Measurements from ENCODE around the gene KIFC3. TPM values are rescaled to one million over a fixed set of nuclear protein-coding genes. Genes with fewer than 3 reads are reported as not detected.
A peak's percentile ranks its signal among the peaks of the same experiment; 100 is the strongest.

KIFC3 gene
- total RNA-seq, 1 donor from 2014 or later = 36.8 TPM

DNA sequence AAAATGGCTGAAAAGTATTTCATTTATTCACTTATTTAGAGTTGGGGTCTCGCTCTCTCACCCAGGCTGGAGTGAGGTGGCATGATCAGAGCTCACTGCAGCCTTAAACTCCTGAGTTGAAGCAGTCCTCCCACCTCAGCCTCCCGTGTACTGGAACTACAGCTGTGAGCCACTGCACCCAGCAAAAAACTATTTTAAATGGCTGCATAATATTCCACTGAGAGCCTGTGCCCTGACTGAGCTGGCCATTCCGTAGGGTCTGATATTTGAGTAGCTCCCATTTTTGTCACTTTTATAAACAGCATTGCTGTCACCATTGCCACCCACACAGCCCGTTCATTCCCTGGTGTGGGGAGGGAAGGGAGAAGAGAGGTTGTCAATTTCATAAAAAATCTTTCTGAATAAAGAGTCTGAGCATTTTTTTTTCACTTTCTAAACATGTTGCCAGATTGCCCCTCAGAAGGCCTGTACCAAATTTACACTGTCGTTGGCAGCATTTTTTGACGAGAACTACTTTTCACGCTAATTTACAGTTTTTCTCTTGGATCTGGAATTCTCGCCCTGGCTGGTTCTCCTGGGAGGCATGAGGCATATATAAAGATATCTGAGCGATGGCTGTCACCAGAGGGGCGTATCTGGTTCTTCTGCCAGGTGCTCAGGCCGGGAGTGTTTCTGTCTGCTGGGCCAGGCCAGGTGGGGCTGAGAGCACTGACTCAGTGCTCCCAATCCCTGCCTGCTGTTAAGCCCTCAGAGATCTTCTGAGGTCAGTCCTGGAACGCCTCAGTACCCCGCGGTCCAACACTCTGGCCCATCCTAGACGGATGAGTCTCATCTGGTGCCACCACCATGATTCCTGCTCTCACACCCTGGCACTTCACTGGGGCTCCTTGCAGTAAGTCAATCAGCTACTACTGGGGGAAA lies 7.2 kb upstream of the KIFC3 start:
- Histone ChIP-seq H3K9me3 (no peaks in the 10 kb centered on the region), H3K4me1 (peaks cover 31% of the 10 kb centered on the region), H3K36me3 (no peaks in the 10 kb centered on the region), H3K27me3 (no peaks in the 10 kb centered on the region), H3K4me3 (no peak overlapping the region), H3K27ac (peak overlapping the region; percentile 68)
- no peak for DNase-seq (ENCODE audit: extremely low spot score in 2 of 2)
- intact Hi-C loops (cut with DNase I) = no loop called here
- TF ChIP-seq, protein P1, sequence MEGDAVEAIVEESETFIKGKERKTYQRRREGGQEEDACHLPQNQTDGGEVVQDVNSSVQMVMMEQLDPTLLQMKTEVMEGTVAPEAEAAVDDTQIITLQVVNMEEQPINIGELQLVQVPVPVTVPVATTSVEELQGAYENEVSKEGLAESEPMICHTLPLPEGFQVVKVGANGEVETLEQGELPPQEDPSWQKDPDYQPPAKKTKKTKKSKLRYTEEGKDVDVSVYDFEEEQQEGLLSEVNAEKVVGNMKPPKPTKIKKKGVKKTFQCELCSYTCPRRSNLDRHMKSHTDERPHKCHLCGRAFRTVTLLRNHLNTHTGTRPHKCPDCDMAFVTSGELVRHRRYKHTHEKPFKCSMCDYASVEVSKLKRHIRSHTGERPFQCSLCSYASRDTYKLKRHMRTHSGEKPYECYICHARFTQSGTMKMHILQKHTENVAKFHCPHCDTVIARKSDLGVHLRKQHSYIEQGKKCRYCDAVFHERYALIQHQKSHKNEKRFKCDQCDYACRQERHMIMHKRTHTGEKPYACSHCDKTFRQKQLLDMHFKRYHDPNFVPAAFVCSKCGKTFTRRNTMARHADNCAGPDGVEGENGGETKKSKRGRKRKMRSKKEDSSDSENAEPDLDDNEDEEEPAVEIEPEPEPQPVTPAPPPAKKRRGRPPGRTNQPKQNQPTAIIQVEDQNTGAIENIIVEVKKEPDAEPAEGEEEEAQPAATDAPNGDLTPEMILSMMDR (IDR thresholded peaks at IDR 0.05) = no peak
- TF ChIP-seq POLR2AphosphoS5 (IDR thresholded peaks at IDR 0.05; ENCODE audit: insufficient read depth in 1 of 2, low read depth in 1 of 2) = no peak
- TF ChIP-seq POLR2A (IDR thresholded peaks at IDR 0.05) = no peak

DNA sequence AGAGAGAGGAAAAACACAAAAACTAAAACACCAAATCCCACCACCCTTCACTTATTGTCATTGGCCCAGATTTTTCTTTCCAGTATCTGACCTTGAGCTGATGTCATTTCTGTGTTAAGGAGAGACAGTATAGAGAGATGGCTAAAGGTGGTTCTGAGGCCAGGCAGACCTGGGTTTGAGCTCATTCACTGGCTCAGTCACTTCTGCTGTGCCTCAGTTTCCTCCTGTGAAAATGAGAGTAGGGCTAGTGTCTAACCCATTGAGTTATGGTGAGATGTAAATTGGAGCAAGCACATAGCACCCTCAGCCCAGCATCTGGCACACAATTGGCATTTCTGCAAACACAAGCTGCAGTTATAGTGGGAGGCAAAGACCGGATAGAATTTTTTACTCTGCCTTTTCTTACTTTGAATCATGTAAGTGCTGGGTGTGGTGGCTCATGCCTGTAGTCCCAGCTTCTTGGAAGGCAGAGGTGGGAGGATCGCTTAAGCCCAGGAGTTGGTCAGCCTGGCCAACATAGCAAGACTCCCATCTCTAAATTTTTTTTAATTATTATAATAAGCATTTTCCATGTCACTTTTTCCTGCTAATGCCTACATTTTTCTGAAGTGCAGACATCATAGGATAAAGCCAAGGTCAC lies 6.4 kb upstream of the KIFC3 start:
- no peaks in the 10 kb centered on the region for H3K36me3 ChIP-seq
- H3K4me1 ChIP-seq = peaks cover 38% of the 10 kb centered on the region
- DNase-seq (ENCODE audit: extremely low spot score in 2 of 2) = no peak
- peak overlapping the region; percentile 55 for H3K27ac ChIP-seq
- no peak for TF ChIP-seq POLR2AphosphoS5 (IDR thresholded peaks at IDR 0.05; ENCODE audit: insufficient read depth in 1 of 2, low read depth in 1 of 2)
- no peak for TF ChIP-seq POLR2A (IDR thresholded peaks at IDR 0.05)
- TF ChIP-seq, protein P1 (IDR thresholded peaks at IDR 0.05) = no peak
- H3K4me3 ChIP-seq = peak overlapping the region in 1 of 2 donors; percentile 14
- no peaks in the 10 kb centered on the region for H3K9me3 ChIP-seq
- H3K27me3 ChIP-seq = no peaks in the 10 kb centered on the region
- intact Hi-C loops (cut with DNase I) = no loop called here

DNA sequence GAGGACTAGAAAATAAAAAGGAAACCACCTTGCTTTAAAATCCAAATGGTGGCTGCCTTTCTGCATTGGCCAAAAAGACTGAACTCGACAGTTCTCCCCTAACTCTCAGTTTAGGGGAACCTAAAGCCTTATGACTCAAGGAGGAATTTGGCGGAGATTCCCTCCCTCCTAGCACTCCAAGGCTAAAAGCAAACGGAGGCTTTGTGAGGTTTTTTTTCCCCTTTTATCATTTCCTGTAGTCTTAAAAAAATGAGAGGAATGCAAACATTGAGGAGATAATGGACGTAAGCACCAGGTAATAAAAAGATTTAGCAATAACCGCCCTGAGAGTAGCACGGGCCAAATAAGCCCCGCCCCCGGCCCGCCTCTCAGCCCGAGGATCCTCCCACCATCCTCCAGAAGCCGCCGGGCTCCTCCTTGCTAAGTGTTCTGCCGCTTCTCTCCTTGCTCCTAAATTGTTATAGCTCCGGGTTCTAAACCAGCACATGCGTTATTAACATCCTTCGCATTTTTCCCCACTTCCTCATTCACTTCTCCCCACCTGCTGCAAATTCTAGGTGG lies 5.8 kb upstream of the KIFC3 start:
- Histone ChIP-seq H3K27me3 (no peaks in the 10 kb centered on the region), H3K4me1 (peaks cover 44% of the 10 kb centered on the region), H3K27ac (peak overlapping the region; percentile 55), H3K36me3 (no peaks in the 10 kb centered on the region), H3K9me3 (no peaks in the 10 kb centered on the region), H3K4me3 (peak overlapping the region in 1 of 2 donors; percentile 14)
- TF ChIP-seq, protein P1 (IDR thresholded peaks at IDR 0.05) = no peak
- TF ChIP-seq POLR2AphosphoS5 (IDR thresholded peaks at IDR 0.05; ENCODE audit: insufficient read depth in 1 of 2, low read depth in 1 of 2) (peak; percentile 72 to 79), POLR2A (IDR thresholded peaks at IDR 0.05) (peak in 1 of 2 donors; percentile 8)
- no peak for DNase-seq (ENCODE audit: extremely low spot score in 2 of 2)
- intact Hi-C loops (cut with DNase I) = no loop called here

DNA sequence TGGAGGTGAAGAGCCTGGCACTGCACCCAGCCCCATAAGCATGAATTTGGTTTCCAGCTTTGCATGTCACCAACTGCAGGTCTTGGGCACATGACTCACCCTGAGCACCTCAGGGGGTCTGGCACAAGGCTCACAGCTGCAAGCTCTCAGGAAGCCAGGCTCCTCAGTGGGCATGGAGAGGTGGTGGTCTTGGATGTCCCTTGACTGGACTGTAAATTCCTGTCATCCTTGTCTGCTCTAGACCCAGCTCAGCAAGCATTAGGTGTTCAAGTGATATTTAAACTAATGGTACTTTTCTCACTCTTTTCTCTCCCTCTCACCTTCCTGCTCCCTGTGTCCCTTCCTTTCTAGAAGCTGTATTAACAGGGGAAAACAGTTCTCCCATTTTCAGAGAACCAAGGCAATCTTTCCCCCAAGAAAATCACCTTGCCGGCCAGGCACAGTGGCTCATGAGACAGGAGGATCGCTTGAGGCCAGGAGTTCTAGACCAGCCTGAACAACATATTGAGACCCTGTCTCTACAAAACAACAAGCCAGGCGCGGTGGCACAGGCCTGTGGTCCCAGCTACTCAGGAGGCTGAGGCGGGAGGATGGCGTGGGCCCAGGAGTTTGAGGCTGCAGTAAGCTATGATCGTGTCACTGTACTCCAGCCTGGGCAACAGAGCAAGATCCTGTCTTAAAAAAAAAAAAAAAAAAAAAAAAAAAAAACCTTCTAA lies 5.1 kb upstream of the KIFC3 start:
- intact Hi-C loops (cut with DNase I) = no loop called here

More for the DNA sequence above, 5.1 kb upstream of the KIFC3 start:
- DNase-seq (ENCODE audit: extremely low spot score in 2 of 2) = no peak
- Histone ChIP-seq H3K36me3 (no peaks in the 10 kb centered on the region), H3K4me3 (no peak overlapping the region), H3K4me1 (peaks cover 50% of the 10 kb centered on the region), H3K9me3 (no peaks in the 10 kb centered on the region), H3K27me3 (no peaks in the 10 kb centered on the region), H3K27ac (peak overlapping the region; percentile 55)
- TF ChIP-seq, protein P1 (IDR thresholded peaks at IDR 0.05) = no peak
- TF ChIP-seq POLR2AphosphoS5 (IDR thresholded peaks at IDR 0.05; ENCODE audit: insufficient read depth in 1 of 2, low read depth in 1 of 2) (no peak), POLR2A (IDR thresholded peaks at IDR 0.05) (no peak)

All from vagina (tissue), 2 donors.